ENCODE results near the gene FUNDC1.
"Not testable (repeated sequence)": the region's sequence is repeated elsewhere in the genome, so short reads cannot be mapped to it uniquely, and the experiment has no call there.

FUNDC1 gene, protein sequence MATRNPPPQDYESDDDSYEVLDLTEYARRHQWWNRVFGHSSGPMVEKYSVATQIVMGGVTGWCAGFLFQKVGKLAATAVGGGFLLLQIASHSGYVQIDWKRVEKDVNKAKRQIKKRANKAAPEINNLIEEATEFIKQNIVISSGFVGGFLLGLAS

GRCh38 chrX:44542567-44543325 is at the start of gene FUNDC1:
FUNDC1 (minus strand) TSS chrX:44542859; CDS start chrX:44542832, 27 bp downstream.
- DNase-seq: peak; percentile 12

- DNase-seq: no peak
Measured at GRCh38 chrX:44585866-44586265, 43.2 kb upstream of the FUNDC1 start.

DNA sequence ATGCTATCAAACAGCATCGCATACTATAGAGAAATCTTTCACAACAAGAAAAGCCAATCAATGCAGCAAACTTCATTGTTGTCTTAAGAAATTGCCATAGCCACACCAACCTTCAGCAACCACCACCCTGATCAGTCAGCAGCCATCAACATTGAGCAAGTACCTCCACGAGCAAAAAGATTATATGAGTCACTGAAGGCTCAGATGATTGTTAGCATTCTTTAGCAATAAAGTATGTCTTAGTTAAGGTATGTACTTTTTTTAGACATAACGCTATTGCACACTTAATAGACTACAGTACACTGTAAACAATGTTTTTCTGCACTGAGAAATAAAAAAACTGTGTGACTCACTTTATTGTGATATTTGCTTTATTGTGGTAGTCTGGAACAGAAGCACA is 37.8 kb upstream of the FUNDC1 start:
- DNase-seq: no peak

GRCh38 chrX:44572340-44572938 is 29.8 kb upstream of the FUNDC1 start:
- no peak for DNase-seq

GRCh38 chrX:44570522-44570921 is 27.9 kb upstream of the FUNDC1 start:
- DNase-seq: no peak

DNA sequence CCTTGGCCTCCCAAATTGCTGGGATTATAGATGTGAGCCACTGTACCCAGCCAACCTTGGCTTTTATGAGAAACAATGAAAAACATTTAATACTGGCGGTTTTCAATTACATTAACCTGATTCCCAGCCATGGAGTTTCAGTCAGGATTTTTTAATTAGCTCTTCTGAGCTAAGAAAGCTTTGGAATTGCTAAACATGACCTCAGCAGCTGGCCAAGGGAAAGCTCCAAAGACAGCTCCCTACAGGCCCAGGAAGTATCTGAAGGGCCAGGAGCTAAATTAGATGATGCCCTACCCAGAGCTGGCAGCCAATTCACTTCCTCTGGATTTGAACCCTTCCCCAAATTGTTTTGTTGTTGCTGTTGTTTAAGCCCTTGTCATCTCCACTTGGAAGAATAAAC is 26.5 kb upstream of the FUNDC1 start:
- DNase-seq: no peak

GRCh38 chrX:44568196-44568595 is 25.5 kb upstream of the FUNDC1 start:
- no peak for DNase-seq

DNA sequence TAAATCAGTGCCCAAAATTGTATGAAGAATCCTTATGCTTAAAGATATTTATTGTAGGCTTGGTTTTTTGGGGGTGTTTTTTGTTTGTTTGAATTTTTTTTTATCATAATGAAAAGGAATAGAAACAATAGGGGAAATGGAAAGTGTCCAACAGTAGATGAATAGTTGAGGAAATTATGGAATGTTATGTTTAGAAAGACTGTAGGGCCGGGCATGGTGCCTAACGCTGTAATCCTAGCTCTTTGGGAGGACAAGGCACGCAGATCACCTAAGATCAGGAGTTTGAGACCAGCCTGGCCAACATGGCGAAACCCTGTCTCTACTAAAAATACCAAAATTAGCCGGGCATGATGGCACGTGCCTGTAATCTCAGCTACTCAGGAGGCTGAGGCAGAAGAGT is 19.2 kb upstream of the FUNDC1 start:
- not testable (repeated sequence) for DNase-seq

DNA sequence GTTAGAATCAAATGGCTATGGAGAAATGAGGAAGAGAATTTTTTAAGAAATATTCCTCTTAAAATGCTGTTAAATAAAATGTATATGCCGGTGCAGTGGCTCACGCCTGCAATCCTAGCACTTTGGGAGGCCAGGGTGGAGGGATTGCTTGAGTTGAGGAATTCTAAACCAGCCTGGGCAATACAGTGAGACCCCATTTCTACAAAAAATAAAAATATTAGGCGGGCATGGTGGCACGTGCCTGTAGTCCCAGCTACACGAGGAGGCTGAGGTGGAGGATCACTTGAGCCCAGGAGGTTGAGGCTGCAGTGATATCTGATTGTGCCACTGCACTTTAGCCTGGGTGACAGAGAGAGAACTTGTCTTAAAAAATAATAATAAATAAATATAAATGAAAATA is 7.9 kb upstream of the FUNDC1 start:
- no peak for DNase-seq

DNA sequence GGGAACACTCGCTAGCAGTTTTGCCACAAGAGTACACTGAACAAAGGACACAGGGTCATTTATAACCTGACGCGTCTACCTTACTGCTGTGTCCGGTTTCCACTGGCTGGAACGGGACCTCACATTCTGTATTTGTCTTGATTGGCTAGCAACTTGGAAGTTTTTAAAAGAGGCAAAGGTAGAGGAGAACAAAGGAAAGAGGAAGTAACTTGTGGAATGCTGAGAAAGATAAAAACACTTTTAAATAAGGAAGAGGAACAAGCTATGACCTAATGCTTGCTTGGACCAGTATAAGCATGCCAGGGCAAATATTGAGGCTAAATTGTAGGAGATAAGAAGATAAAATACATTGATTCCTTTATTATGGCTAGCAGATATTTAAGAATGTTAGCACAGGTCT is 2.8 kb upstream of the FUNDC1 start:
- not testable (repeated sequence) for DNase-seq

DNA sequence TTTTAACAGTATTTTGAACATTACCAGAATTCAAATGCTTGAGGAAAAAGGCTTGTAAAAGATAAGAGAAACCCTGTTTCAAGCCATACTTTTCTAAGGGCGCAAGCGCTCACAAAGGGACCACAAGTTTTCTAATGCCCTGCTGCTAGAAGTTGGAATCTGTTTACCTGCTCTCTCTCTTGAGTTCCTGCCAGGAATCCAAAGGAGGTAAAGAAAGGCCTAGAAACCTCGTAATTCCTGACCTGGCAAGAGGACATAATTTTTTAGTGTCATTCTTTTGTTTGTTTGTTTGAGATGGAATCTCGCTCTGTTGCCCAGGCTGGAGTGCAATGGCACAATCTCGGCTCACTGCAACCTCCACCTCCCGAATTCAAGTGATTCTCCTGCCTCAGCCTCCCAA is 1.4 kb upstream of the FUNDC1 start:
- DNase-seq: no peak

DNA sequence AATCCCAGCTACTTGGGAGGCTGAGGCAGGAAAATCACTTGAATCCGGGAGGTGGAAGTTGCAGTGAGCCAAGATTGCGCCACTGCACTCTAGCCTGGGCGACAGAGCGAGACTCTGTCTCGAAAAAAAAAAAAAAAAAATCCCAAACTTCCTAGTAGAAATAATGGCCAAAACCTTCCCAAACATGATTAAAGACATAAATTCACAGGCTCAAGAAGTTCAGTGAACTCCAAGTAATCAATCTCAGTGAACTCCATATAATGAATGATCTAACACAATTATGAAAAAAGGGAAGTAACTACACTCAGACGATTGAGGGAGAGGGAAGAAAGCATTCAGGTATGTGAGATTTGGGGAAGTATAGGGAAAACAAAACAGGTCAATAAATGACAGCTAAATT is 6.5 kb downstream of the FUNDC1 start:
- no peak for DNase-seq

DNA sequence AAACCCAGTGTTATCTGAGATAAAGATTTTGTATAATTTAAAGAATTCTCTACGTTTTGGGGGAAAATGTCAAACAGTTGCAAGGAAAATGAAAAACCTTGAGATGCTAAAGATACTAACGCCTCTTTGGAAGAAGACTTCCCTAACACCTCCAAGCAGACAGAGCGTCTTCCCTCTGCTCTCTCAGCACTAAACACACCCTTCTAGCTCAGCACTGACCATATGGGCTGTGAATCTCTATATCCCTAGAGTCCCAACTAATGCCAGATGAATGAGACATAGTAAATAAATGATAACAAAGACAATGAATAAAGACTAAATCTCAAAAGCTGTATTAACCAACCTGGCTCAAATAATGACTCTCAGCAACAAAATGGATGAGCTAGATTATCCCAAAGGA is 13.3 kb downstream of the FUNDC1 start:
- no peak for DNase-seq

- DNase-seq: no peak
Measured at GRCh38 chrX:44514272-44514671, 28.4 kb downstream of the FUNDC1 start.

GRCh38 chrX:44507292-44507691 is 35.4 kb downstream of the FUNDC1 start:
- no peak for DNase-seq

- DNase-seq: no peak
Measured at GRCh38 chrX:44506678-44507077, 36.0 kb downstream of the FUNDC1 start.

DNA sequence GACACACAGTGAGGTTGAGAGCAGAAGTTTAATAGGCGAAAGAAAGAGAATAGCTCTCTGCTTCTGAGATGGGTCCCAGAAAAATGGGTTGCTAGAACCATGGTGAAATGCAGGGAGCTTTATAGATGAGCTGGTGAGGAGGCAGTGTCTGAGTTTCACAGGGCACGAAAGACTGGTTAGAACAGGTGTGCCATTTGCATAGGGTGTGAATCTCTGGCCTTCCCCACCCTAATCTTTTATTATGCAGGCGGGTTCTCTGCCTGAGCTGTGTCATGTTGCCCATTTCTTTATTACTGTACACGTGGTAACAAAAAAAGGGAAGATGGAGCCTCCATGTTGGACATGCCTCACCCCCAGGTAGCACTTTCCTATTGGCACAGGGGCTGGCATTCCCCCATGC is 39.1 kb downstream of the FUNDC1 start:
- no peak for DNase-seq

GRCh38 chrX:44495091-44495490 is 47.6 kb downstream of the FUNDC1 start:
- no peak for DNase-seq

DNA sequence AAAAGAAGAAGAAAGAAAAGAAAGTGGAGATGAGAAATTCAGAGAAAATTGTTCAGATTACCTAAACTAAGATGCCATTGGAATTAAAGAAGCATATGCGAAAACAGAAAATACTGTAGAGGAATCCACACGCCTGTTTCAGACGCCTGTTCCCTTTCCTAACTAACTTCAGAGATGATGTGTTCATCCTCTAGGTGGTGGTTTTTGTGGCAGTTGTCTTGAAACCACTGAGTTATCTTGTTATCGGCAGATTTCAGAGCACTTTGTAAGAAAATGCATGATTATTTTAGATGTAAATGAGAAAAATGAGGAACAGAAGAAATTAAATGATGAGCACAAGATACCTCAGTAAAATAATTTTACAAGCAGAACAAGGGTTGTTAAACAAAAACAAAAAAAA is 48.3 kb downstream of the FUNDC1 start:
- DNase-seq: no peak

DNA sequence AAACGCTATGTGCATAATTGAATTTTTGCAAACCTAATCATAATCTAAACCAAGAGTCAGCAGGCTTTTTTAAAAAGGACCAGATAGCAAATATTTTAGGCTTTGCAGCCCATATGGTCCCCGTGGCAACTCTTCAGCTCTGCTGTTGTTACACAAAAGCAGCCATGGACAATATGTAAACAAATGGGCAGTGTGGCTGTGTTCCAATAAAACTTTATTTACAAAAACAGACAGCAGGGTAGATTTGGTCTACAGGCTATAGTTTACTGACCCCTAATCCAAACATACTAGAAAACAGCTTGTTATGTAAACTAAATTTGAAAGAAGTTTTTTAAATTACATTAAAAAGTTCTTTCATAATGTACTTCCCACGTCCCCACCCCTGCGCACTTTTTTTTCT is 53.1 kb downstream of the FUNDC1 start:
- DNase-seq: no peak

- DNase-seq: no peak
Measured at GRCh38 chrX:44484607-44485146, 58.0 kb downstream of the FUNDC1 start.

GRCh38 chrX:44483965-44484606 is 58.6 kb downstream of the FUNDC1 start:
- DNase-seq: no peak

- DNase-seq: no peak
Measured at GRCh38 chrX:44482575-44482974, 60.1 kb downstream of the FUNDC1 start.

GRCh38 chrX:44480591-44480990 is 62.1 kb downstream of the FUNDC1 start:
- DNase-seq: no peak

Data from cortex of kidney (tissue), 1 donor.